NOMO-1 (cell line): ENCODE results near the gene GSN.

Source experiments
- DNase-seq, 2 experiments: peaks; one replicate each; lab custom pipeline; 2025; ENCODE audit not compliant: unreplicated experiment in 2 of 2; lab: John Stamatoyannopoulos, UW

The GSN gene

GRCh38 chr9:121242959-121243346, 25.0 kb upstream of the GSN start:
- no peak for DNase-seq

DNA sequence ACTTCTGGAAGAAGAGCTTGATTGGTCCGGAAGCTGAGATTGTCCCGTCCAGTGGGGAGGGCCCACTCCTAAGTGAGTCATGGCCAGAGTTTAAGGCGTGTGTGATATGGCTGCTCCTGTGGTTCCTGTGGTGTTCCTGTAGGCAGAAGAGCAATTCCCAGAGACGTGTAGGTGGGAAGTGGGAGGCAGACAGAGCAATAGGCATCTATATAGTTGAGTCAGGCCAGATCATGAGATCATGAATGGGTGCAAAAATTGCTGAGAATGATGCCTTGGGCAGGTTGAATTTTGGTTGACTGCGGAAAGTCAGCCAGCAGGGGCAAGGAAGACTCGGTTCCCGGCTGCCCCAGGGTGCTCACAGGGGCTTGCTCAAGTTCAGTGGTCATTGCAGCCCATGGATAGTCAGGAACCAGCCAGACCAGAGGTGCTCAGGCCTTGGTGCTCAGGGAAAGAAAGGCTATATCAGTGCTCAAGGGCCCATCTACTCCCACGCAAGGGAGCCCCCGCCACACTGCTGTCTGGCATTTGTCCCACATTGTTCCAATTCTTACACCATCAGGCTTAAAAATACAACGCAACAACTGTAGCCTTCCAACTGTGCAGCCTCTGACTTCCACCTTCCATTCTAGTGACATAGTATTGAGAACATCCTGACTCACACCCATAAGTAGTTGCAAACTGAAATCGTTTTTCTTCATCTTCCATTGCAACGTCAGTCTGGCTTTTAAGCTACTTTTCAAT, 21.0 kb upstream of the GSN start:
- DNase-seq = peak; percentile 41 to 59

DNA sequence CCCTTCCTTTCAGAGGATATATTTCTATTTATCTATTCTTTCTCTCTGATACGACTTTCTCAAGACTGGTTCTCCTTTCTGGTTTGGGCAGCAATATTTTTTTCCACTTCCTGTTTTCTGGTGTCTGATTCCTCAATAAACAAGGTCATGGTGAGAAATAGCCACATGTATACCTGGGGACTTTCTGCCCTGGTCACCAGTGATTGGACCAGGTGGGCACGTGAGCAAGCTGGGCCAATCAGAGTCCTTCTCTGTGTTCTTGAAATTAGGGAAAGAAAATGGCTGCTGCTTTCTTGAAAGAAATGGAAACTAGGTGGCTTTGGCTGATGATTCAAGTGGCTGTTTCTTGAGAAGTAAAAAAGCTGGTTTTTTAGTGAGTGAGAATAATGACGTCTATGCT, 18.4 kb upstream of the GSN start:
- peak; percentile 78 to 93 for DNase-seq

- peak; percentile 82 to 89 for DNase-seq
Observed at GRCh38 chr9:121252104-121252851, 15.7 kb upstream of the GSN start.

DNA sequence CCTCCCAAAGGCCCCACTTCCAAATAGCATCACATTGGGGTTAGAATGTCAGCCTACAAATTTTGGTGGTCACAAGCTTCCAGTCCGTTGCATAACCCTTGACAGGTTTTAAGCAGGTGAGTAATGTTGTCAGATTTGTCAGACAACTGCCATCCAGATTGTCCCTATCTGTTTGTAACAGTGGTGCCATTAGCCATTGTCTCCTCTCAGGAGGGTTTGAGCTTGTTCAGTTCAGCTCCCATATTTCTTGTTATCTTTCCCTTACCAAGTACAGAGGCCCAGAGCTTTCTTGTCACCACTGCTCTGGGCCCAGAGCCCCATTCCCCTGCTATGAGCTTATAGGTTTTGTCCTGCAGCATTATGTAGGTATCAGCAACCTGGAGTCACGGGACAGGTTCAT, 14.8 kb upstream of the GSN start:
- no peak for DNase-seq

GRCh38 chr9:121253821-121254501, 14.0 kb upstream of the GSN start:
- DNase-seq = peak; percentile 40 to 86

DNA sequence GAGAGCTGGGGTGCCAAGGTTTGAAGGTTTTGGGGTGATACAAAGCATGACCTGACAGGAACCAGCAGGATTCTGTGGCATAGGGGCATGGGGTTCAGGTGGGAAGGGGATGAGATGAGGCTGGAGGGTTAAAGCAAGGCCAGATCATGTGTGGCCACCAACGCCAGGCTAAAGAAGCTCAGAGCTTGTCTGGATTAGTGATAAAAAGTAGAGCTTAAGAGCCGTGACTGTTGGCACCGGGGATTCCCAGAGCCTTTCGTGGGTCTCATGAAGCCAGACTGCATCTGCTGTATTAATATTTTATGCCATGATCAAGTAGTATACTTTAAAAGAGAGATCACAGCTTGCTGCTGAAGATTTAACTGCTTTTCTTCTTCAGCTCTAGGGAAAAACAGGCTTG, 8.5 kb upstream of the GSN start:
- DNase-seq = no peak

GRCh38 chr9:121259935-121260334, 8.0 kb upstream of the GSN start:
- DNase-seq = no peak

DNA sequence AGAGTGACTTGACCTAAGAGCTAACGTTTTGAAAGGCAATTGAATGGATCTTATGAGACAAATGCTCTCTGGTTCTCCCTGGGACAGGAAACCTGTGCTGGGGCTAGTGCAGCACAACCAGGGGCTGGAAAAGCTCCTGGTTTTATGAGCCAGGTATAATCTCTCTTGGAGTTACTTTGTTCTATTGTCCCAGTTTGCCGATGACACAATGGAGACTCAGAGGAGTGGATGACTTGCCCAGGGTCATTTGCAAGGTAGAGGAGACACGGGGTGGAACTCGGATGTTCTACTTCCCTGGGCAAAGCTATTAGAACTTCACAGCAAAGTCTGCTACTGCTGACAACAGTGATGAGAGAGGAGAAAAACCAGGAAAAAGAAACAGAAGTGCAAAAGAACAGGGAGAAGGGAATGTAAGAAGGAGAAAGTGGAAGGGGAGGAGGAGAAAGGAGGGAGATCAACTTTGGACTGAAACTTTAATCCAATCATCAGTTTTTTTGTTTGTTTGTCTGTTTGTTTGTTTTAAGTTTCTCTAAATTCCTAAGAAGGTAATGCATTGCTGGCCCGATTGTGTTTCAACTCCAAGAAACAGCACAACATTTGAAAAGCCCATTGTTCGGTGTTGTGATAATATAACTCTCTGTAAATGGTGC, 7.4 kb upstream of the GSN start:
- DNase-seq = no peak

DNA sequence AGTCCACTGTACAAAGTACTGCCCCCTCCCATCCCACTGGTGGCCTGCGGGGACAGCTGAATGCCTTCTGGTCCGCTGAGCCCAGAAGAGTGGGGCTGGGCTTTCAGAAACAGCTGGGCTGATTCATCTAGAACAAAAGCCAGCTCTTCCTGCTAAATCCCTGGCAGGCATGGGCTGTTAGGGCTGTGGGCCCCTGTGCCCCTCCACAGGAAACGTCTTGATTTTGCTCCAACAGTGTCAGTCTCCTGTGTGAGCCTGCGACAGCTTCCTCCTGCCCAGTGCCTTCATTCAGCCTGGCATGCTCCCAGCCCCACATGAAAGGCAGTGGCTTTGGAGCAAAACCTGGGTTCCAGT, 6.9 kb upstream of the GSN start:
- no peak for DNase-seq

DNA sequence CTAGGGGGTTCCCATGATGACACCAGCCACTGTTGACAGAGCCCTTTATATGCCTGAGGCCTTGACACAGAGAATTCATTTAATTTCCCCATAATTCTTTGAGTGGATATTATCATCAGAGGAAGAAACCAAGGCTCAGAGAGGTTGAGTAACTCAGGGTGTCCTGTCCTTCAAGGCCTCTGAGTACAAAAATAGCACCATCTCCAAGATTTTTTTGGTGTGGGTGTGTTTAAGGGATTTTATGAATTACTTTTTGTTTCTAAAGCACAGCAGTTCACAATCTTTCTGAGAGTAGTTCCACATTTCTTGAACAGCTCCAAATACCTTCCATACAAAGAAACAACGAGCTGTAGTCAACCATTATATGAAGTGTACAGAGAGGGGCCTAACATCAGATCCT, 6.2 kb upstream of the GSN start:
- DNase-seq = no peak

- DNase-seq = no peak
Observed at GRCh38 chr9:121262423-121262822, 5.5 kb upstream of the GSN start.

DNA sequence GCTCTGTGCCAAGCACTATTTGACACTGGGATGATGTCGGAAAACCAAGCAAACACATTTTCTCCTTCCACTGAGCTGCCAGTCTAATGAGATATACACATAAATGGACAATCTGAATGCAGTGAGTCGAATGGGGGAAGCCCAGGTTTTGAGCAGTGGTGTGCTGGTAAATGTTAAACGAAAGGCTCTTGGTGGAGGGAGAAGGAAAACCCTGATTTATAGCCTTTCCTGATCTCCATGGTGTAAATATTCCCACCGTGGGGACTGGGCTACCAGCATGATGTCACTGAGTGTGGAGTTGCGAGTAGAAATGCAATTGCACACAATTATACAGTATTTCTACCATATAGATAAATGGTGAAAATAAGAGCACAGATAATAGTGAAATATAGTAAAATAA, 5.0 kb upstream of the GSN start:
- no peak for DNase-seq

- DNase-seq = no peak
Observed at GRCh38 chr9:121266356-121266755, 1.6 kb upstream of the GSN start.

DNA sequence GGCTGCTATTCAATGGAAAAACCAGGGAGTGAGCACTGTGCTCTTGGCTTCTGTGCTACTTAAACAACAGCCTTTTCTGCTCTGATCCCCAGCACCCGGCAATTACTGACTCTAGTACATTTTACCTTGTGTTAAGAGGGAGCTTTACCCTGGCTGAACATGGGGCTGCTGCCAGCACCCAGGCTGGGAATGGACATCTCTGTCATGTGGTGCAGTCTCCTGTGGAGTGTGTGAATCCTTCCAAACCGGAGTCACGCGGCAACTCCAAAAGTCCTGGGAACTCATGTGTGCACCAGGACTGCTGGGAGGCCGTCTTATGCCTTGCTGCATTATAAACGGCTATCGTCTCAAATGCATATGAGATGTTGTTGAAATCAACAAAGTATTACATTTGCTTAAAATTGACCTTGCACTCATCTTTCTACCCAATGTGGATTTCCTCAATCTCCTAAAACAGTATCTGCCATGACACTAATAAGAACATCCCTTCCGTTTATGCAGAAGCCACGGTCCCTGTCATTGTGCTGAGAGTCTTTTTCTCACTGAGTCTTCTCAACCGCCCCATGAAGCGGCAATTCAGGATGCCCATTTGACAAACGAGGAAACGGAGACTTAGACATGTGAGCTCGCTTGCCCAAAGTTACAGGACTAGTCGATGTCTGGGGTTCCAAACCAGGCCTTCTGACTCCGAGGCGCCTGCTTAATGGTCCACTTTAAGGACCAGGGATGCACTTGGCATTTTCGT, 884 bp upstream of the GSN start:
- DNase-seq = no peak

GRCh38 chr9:121268598-121268850, 562 bp downstream of the GSN start:
- DNase-seq = peak; percentile 14 to 57

GRCh38 chr9:121268851-121269641, 1.1 kb downstream of the GSN start:
- peak in 1 of 2 experiments; percentile 21 for DNase-seq

DNA sequence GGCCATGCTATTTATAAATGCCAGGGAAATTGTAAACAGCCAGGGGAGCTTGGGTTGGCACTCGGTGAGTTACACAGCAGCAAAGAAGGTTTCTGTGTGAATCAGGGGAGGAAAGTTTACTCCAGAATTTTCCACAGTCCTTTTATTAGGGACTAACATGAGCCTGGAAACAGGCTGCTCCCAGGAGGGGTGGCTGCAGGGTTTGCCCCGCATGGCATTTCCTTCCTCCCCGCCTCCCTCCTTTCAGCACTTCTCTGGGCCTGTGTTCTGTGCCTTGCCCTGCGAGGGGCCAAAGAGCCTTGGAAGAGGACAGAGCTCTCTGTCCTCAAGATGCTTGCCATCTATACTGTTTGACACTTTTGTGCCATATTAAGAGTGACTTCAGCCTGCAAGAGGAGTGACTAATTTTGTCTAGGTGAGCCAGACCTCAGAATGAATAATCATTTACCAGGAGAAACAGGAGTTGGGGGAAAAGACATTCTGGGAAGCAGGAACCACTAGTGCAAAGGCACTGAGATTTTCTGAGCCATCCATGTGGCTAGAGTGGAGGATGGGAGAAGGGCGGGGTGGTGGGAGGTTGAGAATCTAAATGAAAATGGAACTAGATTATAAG, 1.8 kb downstream of the GSN start:
- no peak for DNase-seq

GRCh38 chr9:121271368-121272341, 3.7 kb downstream of the GSN start:
- DNase-seq = peak; percentile 85 to 97
